GM21529 (cell line): ENCODE results near the gene PWWP2B.

Source experiments
- ATAC-seq: cut with Tn5 transposase; IDR thresholded peaks from one replicate; pipeline ENCODE4 v1.9.1; 2021; ENCODE audit not compliant: unreplicated experiment

PWWP2B gene

DNA sequence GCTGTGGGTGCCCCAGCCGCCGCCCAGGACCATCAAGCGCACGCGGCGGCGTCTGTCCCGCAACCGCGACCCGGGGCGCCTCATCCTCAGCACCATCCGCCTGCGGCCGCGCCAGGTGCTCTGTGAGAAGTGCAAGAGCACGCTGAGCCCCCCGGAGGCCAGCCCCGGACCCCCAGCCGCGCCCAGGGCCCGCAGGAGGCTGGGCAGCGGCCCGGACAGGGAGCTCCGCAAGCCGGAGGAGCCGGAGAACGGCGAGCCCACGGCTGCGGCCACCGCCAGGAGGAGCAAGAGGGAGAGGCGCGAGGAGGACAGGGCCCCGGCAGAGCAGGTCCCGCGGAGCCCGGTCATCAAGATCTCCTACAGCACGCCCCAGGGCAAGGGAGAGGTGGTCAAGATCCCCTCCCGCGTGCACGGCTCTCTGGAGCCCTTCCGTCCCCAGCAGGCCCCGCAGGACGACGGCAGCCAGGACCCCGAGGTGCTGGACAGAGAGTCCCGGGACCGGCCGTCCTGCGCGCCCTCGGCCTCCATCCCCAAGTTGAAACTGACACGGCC, 8.0 kb downstream of the PWWP2B start:
- no peak for ATAC-seq

DNA sequence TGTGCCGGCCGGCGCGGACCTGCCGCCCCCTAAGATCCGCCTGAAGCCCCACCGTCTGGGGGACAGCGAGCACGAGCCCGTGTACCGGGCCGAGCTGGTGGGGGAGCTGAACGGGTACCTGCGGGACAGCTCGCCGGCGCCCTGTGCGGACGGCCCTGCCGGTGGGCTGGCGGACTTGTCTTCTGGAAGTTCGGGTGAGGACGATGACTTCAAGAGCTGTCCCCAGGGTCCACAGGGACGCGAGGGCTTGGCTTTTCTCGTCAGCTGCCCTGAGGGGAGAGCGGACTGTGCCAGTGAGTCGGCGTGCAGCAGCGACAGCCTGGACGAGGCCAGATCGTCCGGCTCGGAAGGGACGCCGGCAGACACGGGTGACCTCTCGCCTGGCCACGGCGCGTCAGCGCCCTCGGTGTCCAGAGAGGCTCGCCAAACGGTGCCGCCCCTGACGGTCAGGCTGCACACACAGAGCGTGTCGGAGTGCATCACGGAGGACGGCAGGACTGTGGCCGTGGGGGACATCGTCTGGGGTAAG, 8.5 kb downstream of the PWWP2B start:
- ATAC-seq, result no peak

DNA sequence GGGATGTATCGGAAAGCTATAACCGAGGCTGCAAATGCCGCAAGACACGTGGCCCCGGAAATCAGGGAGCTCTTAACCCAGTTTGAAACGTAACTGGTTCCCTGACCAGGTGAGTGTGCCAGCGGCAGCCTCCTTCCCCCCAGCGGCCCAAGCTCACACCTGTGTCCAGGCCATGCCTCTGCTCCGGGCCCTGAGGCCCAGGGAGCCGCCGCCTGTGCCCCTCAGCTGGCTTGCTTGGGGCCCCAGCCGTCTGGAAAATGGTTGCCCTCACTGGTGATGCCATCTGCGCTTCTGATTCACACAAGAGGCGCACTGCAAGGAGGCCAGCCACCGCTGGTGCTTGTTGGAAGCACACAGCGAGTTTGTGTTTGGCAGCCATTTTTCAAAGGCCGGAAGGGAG, 9.2 kb downstream of the PWWP2B start:
- ATAC-seq, result no peak

DNA sequence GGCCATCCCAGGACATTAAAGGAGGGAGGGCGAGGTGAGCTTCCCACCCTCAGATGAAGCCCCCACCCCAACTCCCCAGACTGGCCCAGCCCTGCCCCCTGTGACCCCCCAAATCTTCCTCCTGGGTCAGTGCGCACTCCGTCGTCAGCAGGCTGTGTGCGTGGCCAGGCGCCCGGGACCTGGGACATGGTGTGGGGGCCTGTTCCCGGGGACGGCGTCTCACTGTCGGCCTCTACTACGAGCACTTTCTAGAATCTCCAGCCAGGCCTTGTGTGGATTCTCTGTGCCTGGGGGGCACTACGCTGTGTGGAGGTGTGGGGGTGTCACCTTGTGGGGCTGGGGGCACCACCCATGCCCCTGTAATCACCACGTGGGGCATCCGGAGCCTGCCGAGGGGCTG, 9.8 kb downstream of the PWWP2B start:
- ATAC-seq, result no peak

- no peak for ATAC-seq
These were observed 10.3 kb downstream of the PWWP2B start for GRCh38 chr10:132407243-132407746.

DNA sequence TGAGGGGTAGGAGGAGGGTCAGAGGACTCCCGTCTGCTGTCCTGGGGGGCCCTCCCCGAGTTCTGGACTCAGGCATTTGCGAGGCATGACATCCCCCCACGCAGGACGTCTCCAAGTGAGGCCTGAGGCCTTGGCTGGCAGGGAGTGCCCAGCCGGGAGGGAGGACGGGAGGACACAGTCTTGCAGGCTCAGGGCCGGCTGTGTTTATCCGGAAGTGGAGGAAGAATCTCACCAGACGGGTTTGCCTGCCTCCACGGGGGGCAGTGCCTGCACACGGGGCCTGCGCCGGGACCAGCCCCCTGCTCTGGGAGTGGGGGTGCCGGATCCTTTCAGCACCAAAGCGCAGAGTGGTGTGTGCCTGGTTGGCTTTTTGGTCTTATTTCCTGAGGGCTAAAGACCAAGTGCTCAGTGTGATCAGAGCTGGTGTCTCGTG, 10.9 kb downstream of the PWWP2B start:
- ATAC-seq, result no peak

DNA sequence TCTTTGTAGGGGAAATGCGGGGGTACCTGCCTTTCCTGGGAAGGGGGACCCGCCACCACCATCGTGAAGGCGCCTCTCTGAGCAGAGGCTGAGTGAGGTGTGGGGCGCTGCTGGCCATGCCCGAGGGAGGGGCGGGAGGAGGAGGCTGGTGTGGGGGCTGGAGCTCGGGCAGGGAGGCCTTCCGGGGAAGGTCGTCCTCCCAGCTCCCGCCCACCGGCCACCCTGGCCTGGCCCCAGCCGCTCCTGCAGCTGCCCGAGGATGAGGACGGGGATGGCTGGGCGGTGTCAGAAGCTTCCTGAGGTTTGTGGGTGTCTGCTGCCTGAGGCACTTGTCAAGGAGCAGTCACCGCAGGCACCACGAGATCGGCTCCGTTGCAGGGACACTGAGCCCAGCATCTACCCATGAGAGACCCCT, 11.4 kb downstream of the PWWP2B start:
- no peak for ATAC-seq

GRCh38 chr10:132408823-132409666, 12.0 kb downstream of the PWWP2B start:
- no peak for ATAC-seq

DNA sequence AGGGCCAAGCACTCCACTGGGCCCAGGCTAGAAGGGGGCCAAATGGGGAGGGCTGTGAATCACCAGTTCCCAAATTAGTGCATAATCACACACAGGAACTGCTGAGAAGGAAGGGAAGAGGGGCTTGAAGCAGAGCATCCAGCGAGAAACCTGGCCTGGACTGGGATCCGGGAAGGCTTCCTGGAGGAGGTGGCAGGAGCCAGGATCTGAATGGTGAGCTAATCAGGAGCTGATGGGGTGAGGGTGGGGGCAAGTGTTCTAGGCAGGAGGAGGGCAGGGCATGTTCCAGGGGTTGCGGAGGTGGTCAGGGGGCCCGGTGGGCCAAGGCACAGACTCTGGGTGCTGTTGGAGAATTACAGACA, 12.6 kb downstream of the PWWP2B start:
- no peak for ATAC-seq

DNA sequence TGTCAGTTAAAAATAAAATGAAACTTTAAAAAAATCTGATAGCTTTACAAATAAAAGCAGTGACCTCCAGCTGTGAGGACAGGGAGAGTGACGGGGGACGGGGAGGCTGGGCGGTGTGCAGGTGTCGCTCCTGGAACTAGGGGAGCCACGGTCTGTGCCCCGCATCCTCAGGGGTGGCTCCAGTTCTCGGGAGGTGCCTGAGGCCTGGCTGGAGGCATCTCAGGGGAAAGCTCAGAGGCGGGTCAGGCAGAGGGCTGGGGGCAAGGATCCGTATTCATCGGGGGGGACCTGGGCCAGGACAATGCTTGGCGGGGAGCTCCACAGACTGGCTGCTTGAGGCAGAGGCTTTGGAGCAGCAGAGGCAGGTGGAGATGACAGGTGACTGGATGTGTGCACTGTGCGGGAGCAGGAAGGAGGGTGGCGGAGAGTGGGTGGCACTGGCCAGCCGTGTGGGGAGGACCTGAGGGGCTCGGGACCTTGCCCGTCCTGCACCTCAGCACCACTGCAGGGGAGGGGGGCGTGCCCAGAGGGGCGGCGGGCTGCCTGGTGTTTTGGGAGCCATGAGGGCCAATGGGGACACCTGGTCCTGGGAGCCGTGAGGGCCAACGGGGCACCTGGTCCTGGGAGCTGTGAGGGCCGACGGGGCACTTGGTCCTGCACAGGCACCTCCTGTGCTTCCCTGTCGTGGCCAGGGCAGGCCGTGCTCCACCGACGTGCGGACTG, 13.2 kb downstream of the PWWP2B start:
- ATAC-seq, result no peak

DNA sequence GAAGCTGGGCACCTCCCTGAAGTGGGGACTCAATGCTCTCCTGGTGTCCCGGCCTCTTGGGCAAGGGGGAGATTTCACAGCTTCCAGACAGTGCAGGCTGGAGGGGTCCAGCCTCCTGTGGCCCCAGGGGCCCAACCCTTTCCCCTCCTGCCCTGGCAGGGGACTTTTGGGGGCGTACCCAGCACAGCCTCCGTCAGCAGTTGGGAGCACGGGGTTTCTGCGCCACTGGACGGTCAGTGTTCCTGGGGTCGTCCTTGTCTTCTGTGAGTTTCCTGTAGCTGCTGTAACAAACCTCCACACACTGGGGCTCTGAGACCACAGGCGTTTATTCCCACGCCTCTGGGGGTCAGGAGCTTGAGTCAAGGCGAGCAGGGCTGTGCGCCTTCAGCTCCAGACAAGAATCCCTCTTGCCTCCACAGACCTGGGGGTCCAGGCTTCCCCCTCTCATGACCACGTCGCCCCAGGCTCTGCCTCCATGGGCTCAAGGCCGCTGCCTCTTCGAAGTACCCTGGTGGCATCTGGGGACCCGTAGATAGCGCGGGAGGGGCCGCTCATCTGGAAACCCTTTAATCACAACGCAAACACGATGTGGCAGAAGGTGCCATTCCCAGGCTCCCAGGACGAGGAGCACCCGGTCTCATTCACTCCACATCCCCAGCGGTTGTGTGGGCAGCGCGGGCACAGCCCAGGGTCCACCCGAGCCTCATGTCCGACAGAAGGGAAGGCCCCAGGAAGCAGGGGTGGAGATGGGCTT, 14.0 kb downstream of the PWWP2B start:
- ATAC-seq, result no peak

GRCh38 chr10:132411561-132412253, 14.7 kb downstream of the PWWP2B start:
- ATAC-seq, result no peak

- ATAC-seq, result no peak
These were observed 15.6 kb downstream of the PWWP2B start for GRCh38 chr10:132412316-132413192.

- no peak for ATAC-seq
These were observed 16.5 kb downstream of the PWWP2B start for GRCh38 chr10:132413226-132414205.

- no peak for ATAC-seq
These were observed 17.5 kb downstream of the PWWP2B start for GRCh38 chr10:132414402-132415016.

DNA sequence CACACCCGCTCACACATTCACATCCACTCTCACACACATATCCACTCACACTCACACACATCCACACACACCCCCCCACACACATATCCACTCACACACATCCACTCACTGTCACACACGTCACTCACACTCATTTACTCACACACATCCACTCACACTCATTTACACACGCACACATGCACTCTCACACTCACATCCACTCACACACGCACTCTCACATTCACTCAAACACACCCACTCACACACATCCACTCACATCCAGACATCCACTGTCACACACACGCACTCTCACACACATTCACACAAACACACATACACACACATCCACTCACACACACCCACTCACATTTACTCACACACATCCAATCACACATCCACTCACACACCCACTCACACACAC, 18.3 kb downstream of the PWWP2B start:
- no peak for ATAC-seq

DNA sequence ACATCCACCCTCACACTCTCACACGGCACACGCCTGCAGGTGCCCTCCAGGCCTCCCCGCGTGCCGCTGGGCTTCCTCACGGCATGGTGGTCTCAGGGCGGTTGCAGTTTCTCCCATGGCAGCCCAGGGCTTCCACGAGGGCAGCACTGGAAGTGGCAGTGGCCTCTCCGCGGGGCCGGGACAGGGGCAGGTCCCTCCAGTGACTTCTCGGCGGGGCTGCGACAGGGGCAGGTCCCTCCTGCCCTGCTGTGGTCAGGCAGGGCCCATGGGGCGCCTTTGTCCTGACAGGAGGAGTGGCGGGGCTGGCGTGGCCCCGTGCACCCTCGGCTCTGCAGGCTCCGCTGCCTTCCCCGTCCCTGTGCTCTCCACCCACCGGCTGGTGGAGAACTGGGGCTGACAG, 19.0 kb downstream of the PWWP2B start:
- no peak for ATAC-seq
